GM18520 (cell line): ENCODE data around the gene SPAG17.

Experiments
- ATAC-seq: cut with Tn5 transposase; IDR thresholded peaks from one replicate; pipeline ENCODE4 v1.9.1; 2021; ENCODE audit not compliant: unreplicated experiment

Gene SPAG17

GRCh38 chr1:118185084-118185832, at the start of gene SPAG17:
Gene SPAG17, minus strand, starts transcription at chr1:118185228. Its CDS starts 71 bp downstream, at chr1:118185157.
- ATAC-seq = no peak

GRCh38 chr1:118225471-118225870, 40.4 kb upstream of the SPAG17 start:
- ATAC-seq = no peak

- no peak for ATAC-seq
Measured at GRCh38 chr1:118223426-118223825, 38.4 kb upstream of the SPAG17 start.

DNA sequence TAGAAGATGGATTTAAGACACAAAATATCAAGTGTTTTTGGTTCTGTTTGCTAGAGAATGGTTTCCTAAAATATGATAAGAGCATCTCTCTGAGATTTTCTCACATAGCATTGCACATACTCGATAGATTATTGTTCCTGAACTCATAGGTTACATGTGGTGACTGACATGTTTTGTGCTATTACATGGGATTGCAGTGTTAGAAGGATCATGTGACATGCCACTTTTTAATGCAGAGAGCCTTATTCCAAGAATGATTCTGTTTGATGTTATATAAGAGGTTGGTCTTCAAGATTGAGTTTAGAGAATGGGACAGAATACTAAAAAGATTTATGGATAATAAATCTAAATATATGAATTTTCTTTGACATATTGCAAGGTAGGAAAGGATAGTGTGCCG, 34.4 kb upstream of the SPAG17 start:
- ATAC-seq = no peak

GRCh38 chr1:118217141-118217838, 32.3 kb upstream of the SPAG17 start:
- no peak for ATAC-seq

- ATAC-seq = no peak
Measured at GRCh38 chr1:118214866-118215265, 29.8 kb upstream of the SPAG17 start.

- no peak for ATAC-seq
Measured at GRCh38 chr1:118210723-118211110, 25.7 kb upstream of the SPAG17 start.

GRCh38 chr1:118210051-118210722, 25.2 kb upstream of the SPAG17 start:
- no peak for ATAC-seq

DNA sequence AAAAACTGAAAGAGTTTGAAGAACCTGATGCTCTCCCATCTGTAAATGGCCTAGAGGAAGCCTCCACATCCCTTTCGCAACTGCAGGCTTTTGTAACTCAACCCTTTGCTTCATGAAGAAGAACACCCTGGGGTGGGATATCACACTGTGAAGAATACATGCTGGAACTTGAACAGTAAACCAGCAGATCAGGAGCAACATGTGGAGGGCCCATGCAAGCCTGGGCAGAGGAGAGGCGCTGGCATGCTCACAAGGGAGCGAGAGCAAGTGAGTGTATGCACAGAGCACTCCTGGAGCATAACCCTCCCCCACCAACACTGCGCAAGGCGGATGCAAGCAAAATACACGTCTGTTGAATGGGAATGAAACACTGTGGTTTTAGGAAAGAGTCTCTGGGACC, 24.6 kb upstream of the SPAG17 start:
- ATAC-seq = no peak

- ATAC-seq = no peak
Measured at GRCh38 chr1:118206966-118207365, 21.9 kb upstream of the SPAG17 start.

DNA sequence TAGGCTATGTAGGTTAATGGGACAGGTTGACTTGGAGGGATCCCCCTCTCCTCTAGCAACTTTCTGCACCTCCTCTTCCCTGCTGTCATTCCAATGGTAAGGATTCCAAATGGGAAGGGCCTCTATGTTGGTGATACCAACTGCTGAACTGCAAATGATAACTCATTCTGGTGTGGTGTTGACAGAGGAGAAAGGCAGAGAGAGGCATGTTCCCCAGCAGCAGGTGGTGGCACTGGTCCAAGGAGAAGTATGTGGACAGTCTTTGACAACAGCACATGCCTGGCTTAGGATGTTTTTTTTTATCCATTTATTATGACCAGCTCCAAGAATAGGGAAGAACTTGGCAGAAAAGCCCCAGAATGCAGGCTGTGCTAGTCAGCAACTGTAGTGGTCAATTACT, 19.6 kb upstream of the SPAG17 start:
- no peak for ATAC-seq

GRCh38 chr1:118204105-118204504, 19.1 kb upstream of the SPAG17 start:
- no peak for ATAC-seq

GRCh38 chr1:118202076-118202608, 17.1 kb upstream of the SPAG17 start:
- ATAC-seq = no peak

DNA sequence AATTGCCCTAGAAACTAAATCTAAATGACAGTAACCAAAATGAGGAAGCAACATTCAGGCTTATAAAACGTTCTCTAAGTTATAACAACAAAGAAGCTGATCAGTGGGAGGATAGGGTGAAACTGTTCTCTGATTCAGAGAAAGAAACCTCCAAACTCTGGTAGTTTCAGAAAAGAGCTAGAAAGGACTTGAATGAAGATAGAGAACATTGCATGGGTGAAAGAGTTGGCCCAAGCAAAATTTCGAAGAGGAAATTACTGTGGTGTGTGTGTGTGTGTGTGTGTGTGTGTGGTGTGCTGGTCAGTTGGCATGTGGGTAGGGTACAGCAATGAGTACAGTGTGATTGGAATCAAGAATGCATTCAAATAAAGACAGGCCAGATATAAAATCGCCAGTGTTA, 16.5 kb upstream of the SPAG17 start:
- ATAC-seq = no peak

DNA sequence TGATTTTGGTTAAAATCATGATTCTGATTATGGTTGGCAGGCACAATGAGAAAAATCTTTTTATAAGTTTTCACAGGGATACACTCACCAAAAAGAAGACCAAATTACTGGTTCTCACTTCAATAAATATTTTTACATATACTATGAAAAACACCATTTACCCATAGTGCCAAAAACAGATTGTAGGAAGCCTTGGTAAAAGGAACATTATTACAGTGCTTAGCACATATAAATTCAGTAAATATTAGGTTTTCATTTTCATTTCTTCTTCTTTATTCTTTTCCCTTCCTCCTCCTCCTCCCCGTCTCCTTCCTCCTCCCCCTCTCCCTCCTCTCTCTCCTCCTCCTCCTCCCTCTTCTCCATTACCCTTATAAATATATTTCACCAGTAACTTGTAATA, 15.8 kb upstream of the SPAG17 start:
- ATAC-seq = no peak

DNA sequence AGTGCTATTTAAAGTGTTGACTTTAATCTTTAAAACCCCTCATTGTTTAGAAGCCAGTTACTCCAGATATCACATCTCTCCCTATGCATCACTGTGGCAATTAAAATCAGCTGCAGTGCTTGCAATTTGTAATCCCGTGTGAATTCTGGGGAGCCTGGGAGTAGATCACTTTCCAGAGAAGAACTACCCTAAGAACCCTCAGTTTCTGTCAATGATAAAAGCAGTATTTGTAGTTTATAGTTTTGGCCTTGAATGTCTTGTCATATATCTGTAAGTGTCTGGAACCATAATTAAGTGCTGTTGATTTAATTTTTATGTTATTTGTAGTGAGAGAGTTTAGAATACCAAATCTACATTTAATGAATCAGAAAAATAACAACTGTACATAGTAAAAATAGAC, 5.5 kb upstream of the SPAG17 start:
- no peak for ATAC-seq

GRCh38 chr1:118189564-118189963, 4.5 kb upstream of the SPAG17 start:
- ATAC-seq = no peak

DNA sequence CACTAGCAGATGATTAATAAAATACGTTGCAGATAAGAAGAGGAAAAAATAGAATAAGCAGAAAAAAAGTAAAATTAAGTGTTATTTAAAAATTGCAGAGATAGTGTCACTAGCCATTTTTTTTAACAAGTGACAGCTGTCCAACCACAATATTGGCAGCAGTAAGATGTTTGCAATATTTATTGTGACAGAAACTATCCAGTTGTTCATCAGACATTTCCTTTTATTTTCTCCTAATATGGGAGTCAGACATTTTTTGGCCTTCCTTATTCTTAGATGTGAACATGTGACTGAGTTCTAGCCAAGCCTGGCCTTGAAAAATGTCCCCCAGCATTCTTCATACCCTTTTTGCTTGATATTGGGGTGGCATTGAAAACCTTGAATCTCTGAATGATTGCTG, 3.4 kb upstream of the SPAG17 start:
- no peak for ATAC-seq

- no peak for ATAC-seq
Measured at GRCh38 chr1:118186026-118186425, 998 bp upstream of the SPAG17 start.

DNA sequence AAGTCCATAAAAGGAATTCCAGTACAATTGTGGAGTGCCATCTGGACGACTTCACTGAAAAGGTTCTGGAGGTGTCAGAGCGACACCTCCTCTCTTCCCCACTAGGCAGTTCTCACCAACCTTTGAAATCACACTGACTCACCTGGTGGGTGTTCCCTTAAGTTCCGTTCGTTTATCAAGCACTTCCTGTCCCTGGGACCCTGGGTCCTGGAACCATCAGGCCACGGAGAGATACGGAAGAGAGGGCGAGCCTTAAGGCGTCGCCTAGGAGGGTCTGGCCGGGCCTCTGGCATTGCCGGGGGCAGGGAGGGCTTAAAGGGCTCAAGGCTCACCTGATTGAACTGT, 317 bp downstream of the SPAG17 start:
- ATAC-seq = no peak

DNA sequence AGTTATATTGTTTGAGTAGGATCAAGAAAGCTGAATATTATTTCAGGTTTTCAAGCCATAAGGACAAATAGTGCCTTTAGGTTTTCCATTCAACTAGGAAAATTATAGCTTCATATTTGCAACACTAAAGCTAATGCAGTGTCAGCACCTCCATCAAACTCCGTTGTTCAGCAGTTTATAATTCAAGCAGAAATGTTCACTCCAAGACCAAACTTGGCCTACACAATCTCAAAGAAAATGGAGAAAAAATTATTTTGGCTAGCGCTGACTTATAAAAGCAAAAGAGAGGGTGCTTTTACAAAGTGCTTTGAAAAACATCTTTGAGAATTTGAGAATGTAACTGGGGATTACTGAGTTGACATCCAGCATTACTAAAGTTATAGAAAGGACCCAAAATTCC, 1.4 kb downstream of the SPAG17 start:
- ATAC-seq = no peak

DNA sequence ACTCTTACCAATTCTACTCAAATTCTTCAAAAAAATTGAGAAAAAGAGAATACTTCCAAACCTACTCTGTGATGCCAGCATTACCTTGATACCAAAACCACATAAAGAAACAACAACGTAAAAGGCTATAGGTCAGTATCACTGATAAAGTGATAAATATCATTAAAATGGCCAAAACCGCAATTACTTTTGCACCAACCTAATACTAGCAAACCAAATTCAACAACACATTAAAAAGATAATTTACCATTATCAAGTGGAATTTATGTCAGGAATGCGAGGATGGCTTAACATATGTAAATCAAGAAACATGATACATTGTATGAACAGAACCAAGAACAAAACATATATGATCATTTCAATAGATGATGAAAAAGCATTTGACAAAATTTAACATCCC, 7.0 kb downstream of the SPAG17 start:
- no peak for ATAC-seq
